DND-41 (cell line): ENCODE results near the gene NUP50.

ENCODE experiments used
- ATAC-seq: fragments of 200-7000 bp; cut with Tn5 transposase; 3 replicates; pipeline ENCODE4 v1.9.1; 2021; ENCODE audit warnings: low read depth; ENCODE audit not compliant: insufficient read depth
- DNase-seq: peaks from one replicate; pipeline ENCODE4 v3.0.0-alpha.2; 2020
- H2AFZ ChIP-seq: 2 replicates; pipeline ENCODE4 v1.6.0; 2012; ENCODE audit warnings: low read depth, low read length
- H3K27ac ChIP-seq: 2 replicates; pipeline ENCODE4 v1.5.1; 2012; ENCODE audit warnings: low read length, inconsistent platforms
- H3K27me3 ChIP-seq: fragments of 200-600 bp; sonication (generic); 2 replicates; pipeline ENCODE4 v1.6.0; 2012; ENCODE audit warnings: low read length, mild to moderate bottlenecking, inconsistent platforms; ENCODE audit not compliant: insufficient read depth, poor library complexity
- H3K36me3 ChIP-seq: 2 replicates; pipeline ENCODE4 v1.5.1; 2012; ENCODE audit warnings: low read length, inconsistent platforms; ENCODE audit not compliant: insufficient read depth
- H3K4me1 ChIP-seq: 2 replicates; pipeline ENCODE4 v1.5.1; 2012; ENCODE audit warnings: mild to moderate bottlenecking, low read length; ENCODE audit not compliant: insufficient read depth
- H3K4me2 ChIP-seq: 2 replicates; pipeline ENCODE4 v1.6.0; 2012; ENCODE audit warnings: mild to moderate bottlenecking, moderate library complexity, low read length, inconsistent platforms; ENCODE audit not compliant: insufficient read depth
- H3K4me3 ChIP-seq, 2 experiments: fragments of 200-600 bp in 1 of 2; shearing (Covaris generic) in 1 of 2; 2 replicates each; pipeline ENCODE4 v1.5.1; 2012 to 2016; ENCODE audit warnings: inconsistent platforms in 2 of 2, low read length in 2 of 2, mild to moderate bottlenecking in 2 of 2, low read depth in 1 of 2, moderate library complexity in 1 of 2
- H3K79me2 ChIP-seq: 2 replicates; pipeline ENCODE4 v1.6.0; 2012; ENCODE audit warnings: low read length, inconsistent platforms; ENCODE audit not compliant: insufficient read depth
- H3K9ac ChIP-seq: 2 replicates; pipeline ENCODE4 v1.6.0; 2012; ENCODE audit warnings: low read depth, mild to moderate bottlenecking, inconsistent platforms, low read length, moderate library complexity
- H3K9me3 ChIP-seq: 2 replicates; pipeline ENCODE4 v1.5.1; 2012; ENCODE audit warnings: low read length, moderate library complexity, mild to moderate bottlenecking, inconsistent platforms; ENCODE audit not compliant: insufficient read depth, severe bottlenecking
- H4K20me1 ChIP-seq: 2 replicates; pipeline ENCODE4 v1.6.0; 2012; ENCODE audit warnings: low read length; ENCODE audit not compliant: insufficient read depth
- CTCF ChIP-seq: IDR thresholded peaks from 2 replicates; pipeline ENCODE4 v1.5.1; 2012; ENCODE audit warnings: borderline replicate concordance, low read length, moderate library complexity, mild to moderate bottlenecking; ENCODE audit not compliant: poor library complexity, severe bottlenecking; ENCODE audit errors: extremely low read depth
- EZH2 ChIP-seq: IDR thresholded peaks from 3 replicates; pipeline ENCODE4 v1.6.1; 2012; ENCODE audit warnings: borderline replicate concordance, low read depth, mild to moderate bottlenecking, moderate library complexity, low read length, inconsistent platforms; ENCODE audit not compliant: severe bottlenecking

Gene NUP50

GRCh38 chr22:45212306-45212709 lies 48.6 kb downstream of the NUP50 start:
- Histone ChIP-seq H3K9ac (no peak overlapping the region), H3K36me3 (0 out of 2 replicates have a peak, but pooled peaks cover 5% of the 10 kb centered on the region), H3K27me3 (no peaks in the 10 kb centered on the region), H3K27ac (no peak overlapping the region), H3K9me3 (no peaks in the 10 kb centered on the region), H3K79me2 (peaks cover 3% of the 10 kb centered on the region; the same call in 1 of the 2 replicates), H3K4me2 (no peak overlapping the region), H3K4me3 (no peak overlapping the region), H2AFZ (no peak overlapping the region), H4K20me1 (peaks cover 46% of the 10 kb centered on the region), H3K4me1 (no peaks in the 10 kb centered on the region)
- ATAC-seq = no peak
- DNase-seq = no peak
- TF ChIP-seq CTCF (no peak), EZH2 (no peak)

- ATAC-seq (no peak), DNase-seq (no peak)
- Histone ChIP-seq H3K4me1 (no peaks in the 10 kb centered on the region), H2AFZ (no peak overlapping the region), H3K9ac (no peak overlapping the region), H4K20me1 (peaks cover 53% of the 10 kb centered on the region), H3K27ac (no peak overlapping the region), H3K79me2 (peaks cover 9% of the 10 kb centered on the region; the same call in 1 of the 2 replicates), H3K27me3 (no peaks in the 10 kb centered on the region), H3K36me3 (0 out of 2 replicates have a peak, but pooled peaks cover 5% of the 10 kb centered on the region), H3K9me3 (no peaks in the 10 kb centered on the region), H3K4me2 (no peak overlapping the region), H3K4me3 (no peak overlapping the region)
- TF ChIP-seq EZH2 (no peak), CTCF (no peak)
Observed at GRCh38 chr22:45212992-45213751, 49.4 kb downstream of the NUP50 start.

- Histone ChIP-seq H3K9me3 (no peaks in the 10 kb centered on the region), H3K79me2 (peaks cover 9% of the 10 kb centered on the region; the same call in 1 of the 2 replicates), H3K4me1 (no peaks in the 10 kb centered on the region), H3K4me2 (no peak overlapping the region), H3K9ac (no peak overlapping the region), H3K27ac (no peak overlapping the region), H3K36me3 (0 out of 2 replicates have a peak, but pooled peaks cover 2% of the 10 kb centered on the region), H3K4me3 (no peak overlapping the region), H2AFZ (no peak overlapping the region), H4K20me1 (peaks cover 48% of the 10 kb centered on the region), H3K27me3 (no peaks in the 10 kb centered on the region)
- no peak for DNase-seq
- TF ChIP-seq EZH2 (no peak), CTCF (no peak)
- ATAC-seq = no peak
Observed at GRCh38 chr22:45216133-45217003, 52.6 kb downstream of the NUP50 start.
